NCI-H510A (cell line): Measurements from ENCODE around the gene GH2.
A peak's percentile ranks its signal among the peaks of the same experiment; 100 is the strongest.
"Not testable (repeated sequence)": the region's sequence is repeated elsewhere in the genome, so short reads cannot be mapped to it uniquely, and the experiment has no call there.

Source experiments
- DNase-seq: peaks from one replicate; lab custom pipeline; 2025; lab: John Stamatoyannopoulos, UW

GH2 gene

GRCh38 chr17:63911041-63911635 lies 29.4 kb upstream of the GH2 start, which contains the start of gene CSHL1:
Gene CSHL1 (minus strand): TSS chr17:63911258. CDS start chr17:63911196, 62 bp downstream.
- no peak for DNase-seq

GRCh38 chr17:63910096-63910495 lies 28.4 kb upstream of the GH2 start:
- DNase-seq, result no peak

GRCh38 chr17:63909586-63909985 lies 27.8 kb upstream of the GH2 start:
- not testable (repeated sequence) for DNase-seq

DNA sequence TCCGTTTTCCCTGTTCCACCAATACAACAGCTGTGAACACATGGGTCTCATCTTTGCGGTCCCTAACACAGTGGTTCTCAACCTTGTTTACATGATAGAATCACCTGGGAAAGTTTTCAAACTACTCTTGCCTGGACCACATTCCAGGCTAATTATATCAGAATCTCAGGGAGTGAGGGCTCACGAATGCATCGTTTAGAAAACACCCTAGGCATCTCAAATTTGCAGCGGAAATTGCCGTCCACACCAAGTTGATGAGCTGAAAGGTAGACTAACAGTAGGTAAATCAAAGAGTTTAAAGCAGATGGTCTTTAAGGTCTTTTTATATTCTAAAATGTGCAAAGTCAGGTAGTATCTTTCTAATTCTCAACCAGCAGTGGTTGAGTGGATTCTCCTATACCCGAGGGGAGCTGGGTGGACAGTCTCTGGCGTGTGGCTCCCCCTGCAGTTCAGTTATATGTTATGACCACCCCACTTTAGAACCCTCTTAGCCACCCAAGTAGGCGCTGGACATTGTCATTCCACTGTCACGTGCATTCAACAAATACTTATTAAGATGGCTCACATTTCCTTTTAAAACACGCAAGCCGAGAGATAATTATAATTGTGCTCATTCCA lies 25.5 kb upstream of the GH2 start:
- peak; percentile 20 for DNase-seq

- DNase-seq, result not testable (repeated sequence)
Observed at GRCh38 chr17:63904796-63905195, 23.1 kb upstream of the GH2 start.

DNA sequence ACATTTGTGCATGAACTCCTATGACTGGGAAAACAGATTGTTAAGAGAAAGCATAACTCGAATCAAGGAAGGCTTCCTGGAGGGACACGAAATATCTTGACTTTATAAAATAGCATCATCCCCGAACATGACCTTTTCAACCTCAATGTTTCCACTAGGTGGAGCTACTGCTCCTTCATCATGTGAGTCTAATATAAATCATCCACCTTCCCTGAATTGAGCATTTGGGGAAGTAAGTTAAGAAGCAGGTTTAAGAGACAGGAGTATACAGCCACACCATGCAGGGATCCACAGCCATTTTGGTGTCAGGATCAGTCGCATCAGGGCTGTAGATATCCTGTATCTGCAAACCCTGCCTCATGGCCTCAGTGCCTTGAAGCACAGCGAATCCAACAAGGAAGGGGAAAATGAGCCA lies 22.1 kb upstream of the GH2 start:
- DNase-seq, result not testable (repeated sequence)

DNA sequence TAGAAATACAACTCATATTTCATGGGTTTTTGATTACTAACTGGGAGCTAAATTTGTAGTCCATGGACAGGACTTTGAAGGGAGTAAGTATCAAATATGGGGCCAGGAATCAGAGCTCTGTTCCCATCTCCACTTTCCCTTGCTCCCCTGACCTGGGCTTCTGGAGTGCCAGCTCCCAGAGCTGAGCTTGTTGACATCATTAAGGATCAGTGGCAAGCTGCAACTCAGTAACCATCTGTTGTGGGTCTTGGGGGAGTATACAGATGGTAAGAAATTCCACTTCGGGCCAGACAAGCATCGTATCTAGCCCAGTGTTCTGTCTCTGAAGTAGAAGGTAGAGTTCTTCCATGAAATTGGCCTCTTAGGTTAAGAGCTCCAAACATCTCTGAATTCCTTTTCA lies 20.2 kb upstream of the GH2 start:
- DNase-seq, result not testable (repeated sequence)

- DNase-seq, result not testable (repeated sequence)
Observed at GRCh38 chr17:63898899-63899798, 17.4 kb upstream of the GH2 start.

GRCh38 chr17:63896524-63897354 lies 15.0 kb upstream of the GH2 start, which contains the start of gene CSH1:
Gene CSH1 (minus strand): TSS chr17:63896574. CDS start chr17:63896511, 63 bp downstream.
- not testable (repeated sequence) for DNase-seq

DNA sequence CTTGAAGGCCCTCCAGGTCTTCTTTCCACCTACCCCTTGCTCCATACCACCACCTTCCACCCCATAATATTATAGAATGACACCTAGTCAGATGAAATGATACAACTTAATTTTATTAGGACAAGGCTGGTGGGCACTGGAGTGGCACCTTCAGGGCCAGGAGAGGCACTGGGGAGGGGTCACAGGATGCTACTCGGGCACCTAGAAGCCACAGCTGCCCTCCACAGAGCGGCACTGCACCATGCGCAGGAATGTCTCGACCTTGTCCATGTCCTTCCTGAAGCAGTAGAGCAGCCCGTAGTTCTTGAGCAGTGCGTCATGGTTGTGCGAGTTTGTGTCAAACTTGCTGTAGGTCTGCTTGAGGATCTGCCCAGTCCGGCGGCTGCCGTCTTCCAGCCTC lies 13.1 kb upstream of the GH2 start:
- not testable (repeated sequence) for DNase-seq

GRCh38 chr17:63894021-63894420 lies 12.3 kb upstream of the GH2 start:
- DNase-seq, result not testable (repeated sequence)

- DNase-seq, result not testable (repeated sequence)
Observed at GRCh38 chr17:63892316-63893037, 10.7 kb upstream of the GH2 start.

- not testable (repeated sequence) for DNase-seq
Observed at GRCh38 chr17:63889026-63889848, 7.5 kb upstream of the GH2 start.

GRCh38 chr17:63885119-63885518 lies 3.4 kb upstream of the GH2 start:
- DNase-seq, result not testable (repeated sequence)

GRCh38 chr17:63882626-63883126 lies 932 bp upstream of the GH2 start:
- DNase-seq, result not testable (repeated sequence)

DNA sequence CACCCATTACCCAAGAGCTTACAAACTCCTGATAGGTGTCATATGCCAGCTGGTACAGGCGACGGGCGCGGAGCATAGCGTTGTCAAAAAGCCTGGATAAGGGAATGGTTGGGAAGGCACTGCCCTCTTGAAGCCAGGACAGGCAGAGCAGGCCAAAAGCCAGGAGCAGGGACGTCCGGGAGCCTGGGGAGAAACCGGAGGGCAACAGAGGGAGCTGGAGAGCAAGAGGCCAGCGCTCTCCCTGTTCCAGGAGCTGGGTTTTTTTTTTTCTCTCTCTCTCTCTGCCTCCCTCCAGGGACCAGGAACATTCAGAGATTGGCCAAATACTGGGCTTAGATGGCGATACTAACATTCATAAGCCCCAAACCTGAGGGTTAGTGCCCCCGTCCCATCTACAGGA lies 407 bp downstream of the GH2 start:
- DNase-seq, result not testable (repeated sequence)

- DNase-seq, result no peak
Observed at GRCh38 chr17:63880706-63881105, 1.0 kb downstream of the GH2 start.

DNA sequence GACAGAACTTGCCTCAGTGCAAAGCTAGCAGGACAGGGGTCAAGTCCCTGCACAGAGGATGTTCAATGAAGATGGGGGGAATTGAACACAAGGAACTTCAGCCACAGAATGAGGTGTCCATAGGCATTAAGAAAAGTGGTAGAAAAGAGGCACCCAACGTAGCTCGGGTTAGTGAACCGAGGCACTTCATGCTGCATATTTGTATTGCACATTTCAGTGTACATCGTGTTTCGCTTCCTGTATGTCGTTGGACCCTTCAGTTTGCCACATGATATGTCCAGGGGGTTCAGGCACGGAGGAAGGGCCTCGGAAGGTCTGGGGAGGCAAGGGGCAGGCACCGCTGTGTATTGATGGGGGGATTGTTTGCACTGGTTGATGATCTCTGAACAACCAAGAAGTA lies 3.3 kb downstream of the GH2 start:
- not testable (repeated sequence) for DNase-seq

GRCh38 chr17:63874693-63875092 lies 7.1 kb downstream of the GH2 start:
- not testable (repeated sequence) for DNase-seq
